WERI-Rb-1 (cell line): ENCODE results near the gene SLC39A10.

ENCODE experiments used
- DNase-seq: peaks from one replicate; pipeline ENCODE4 v3.0.0-alpha.2; 2020
- H3K27ac ChIP-seq: fragments of 250-450 bp; sonication (Bioruptor Pico); 2 replicates; pipeline ENCODE4 v1.5.1; 2020; ENCODE audit warnings: mild to moderate bottlenecking, moderate library complexity
- H3K27me3 ChIP-seq: fragments of 250-450 bp; sonication (Bioruptor Pico); 2 replicates; pipeline ENCODE4 v1.5.1; 2021; ENCODE audit warnings: mild to moderate bottlenecking, low read depth, moderate library complexity; ENCODE audit not compliant: insufficient read depth, severe bottlenecking
- H3K36me3 ChIP-seq: fragments of 250-450 bp; sonication (Bioruptor Pico); 2 replicates; pipeline ENCODE4 v1.5.1; 2020; ENCODE audit warnings: mild to moderate bottlenecking, moderate library complexity
- H3K4me3 ChIP-seq: 2 replicates; pipeline ENCODE4 v1.5.1; 2011; ENCODE audit warnings: low read depth, mild to moderate bottlenecking, control low read depth, low read length
- H3K9me3 ChIP-seq: fragments of 250-450 bp; sonication (Bioruptor Pico); 2 replicates; pipeline ENCODE4 v1.5.1; 2021; ENCODE audit warnings: mild to moderate bottlenecking, moderate library complexity; ENCODE audit not compliant: severe bottlenecking
- CTCF ChIP-seq: IDR thresholded peaks from 2 replicates; pipeline ENCODE4 v1.5.1; 2011; ENCODE audit warnings: low read depth, mild to moderate bottlenecking, control low read depth, inconsistent platforms, low read length

SLC39A10 gene

GRCh38 chr2:195758846-195759245 lies 101.8 kb downstream of the SLC39A10 start:
- TF ChIP-seq CTCF, result no peak

GRCh38 chr2:195759877-195760276 lies 102.9 kb downstream of the SLC39A10 start:
- H3K27ac ChIP-seq, result no peak overlapping the region
- no peak overlapping the region for H3K4me3 ChIP-seq
- no peak for DNase-seq
- no peaks in the 10 kb centered on the region for H3K36me3 ChIP-seq
- no peaks in the 10 kb centered on the region for H3K9me3 ChIP-seq
- TF ChIP-seq CTCF, result no peak
- no peaks in the 10 kb centered on the region for H3K27me3 ChIP-seq

More at GRCh38 chr2:195758846-195759245, 101.8 kb downstream of the SLC39A10 start:
- no peaks in the 10 kb centered on the region for H3K9me3 ChIP-seq
- no peaks in the 10 kb centered on the region for H3K36me3 ChIP-seq
- no peak overlapping the region for H3K27ac ChIP-seq
- DNase-seq, result no peak
- H3K4me3 ChIP-seq, result no peak overlapping the region
- H3K27me3 ChIP-seq, result no peaks in the 10 kb centered on the region

GRCh38 chr2:195763866-195764265 lies 106.8 kb downstream of the SLC39A10 start:
- no peak for DNase-seq
- no peaks in the 10 kb centered on the region for H3K36me3 ChIP-seq
- H3K9me3 ChIP-seq, result no peaks in the 10 kb centered on the region
- no peak overlapping the region for H3K4me3 ChIP-seq
- no peak overlapping the region for H3K27ac ChIP-seq
- no peaks in the 10 kb centered on the region for H3K27me3 ChIP-seq
- TF ChIP-seq CTCF, result no peak

GRCh38 chr2:195766691-195767090 lies 109.7 kb downstream of the SLC39A10 start:
- Histone ChIP-seq H3K27ac (no peak overlapping the region), H3K9me3 (no peaks in the 10 kb centered on the region), H3K27me3 (no peaks in the 10 kb centered on the region), H3K36me3 (no peaks in the 10 kb centered on the region), H3K4me3 (no peak overlapping the region)
- no peak for TF ChIP-seq CTCF
- no peak for DNase-seq

GRCh38 chr2:195768431-195768830 lies 111.4 kb downstream of the SLC39A10 start:
- DNase-seq, result no peak
- no peak for TF ChIP-seq CTCF
- Histone ChIP-seq H3K27ac (no peak overlapping the region), H3K27me3 (no peaks in the 10 kb centered on the region), H3K36me3 (no peaks in the 10 kb centered on the region), H3K9me3 (no peaks in the 10 kb centered on the region), H3K4me3 (no peak overlapping the region)

- DNase-seq, result no peak
- no peak for TF ChIP-seq CTCF
- Histone ChIP-seq H3K27me3 (no peaks in the 10 kb centered on the region), H3K36me3 (no peaks in the 10 kb centered on the region), H3K27ac (no peak overlapping the region), H3K4me3 (no peak overlapping the region), H3K9me3 (no peaks in the 10 kb centered on the region)
Measured at GRCh38 chr2:195769975-195770374, 112.9 kb downstream of the SLC39A10 start.
